H9 (cell line): Measurements from ENCODE around the gene CREB1. TPM values are rescaled to one million over a fixed set of nuclear protein-coding genes. Genes with fewer than 3 reads are reported as not detected.

Experiments used
- DNase-seq: peaks from one replicate; pipeline ENCODE4 v3.0.0-alpha.2; 2017
- H2AFZ ChIP-seq: one replicate; pipeline ENCODE4 v1.6.1; 2013; ENCODE audit warnings: mild to moderate bottlenecking, low read length, control low read depth, moderate library complexity
- H2AK5ac ChIP-seq: 2 replicates; pipeline ENCODE4 v1.6.1; 2013; ENCODE audit warnings: low read length, control low read depth, mixed read lengths; ENCODE audit not compliant: insufficient read length
- H2BK120ac ChIP-seq: one replicate; pipeline ENCODE4 v1.6.1; 2013; ENCODE audit warnings: low read depth, mild to moderate bottlenecking, low read length, control low read depth, inconsistent platforms; ENCODE audit not compliant: poor library complexity, severe bottlenecking
- H2BK12ac ChIP-seq: 2 replicates; pipeline ENCODE4 v1.6.1; 2013; ENCODE audit warnings: low read length, control low read depth, mixed read lengths, low read depth; ENCODE audit not compliant: insufficient read length
- H2BK15ac ChIP-seq: 2 replicates; pipeline ENCODE4 v1.6.1; 2013; ENCODE audit warnings: low read depth, low read length, control low read depth
- H2BK20ac ChIP-seq: one replicate; pipeline ENCODE4 v1.6.1; 2013; ENCODE audit warnings: low read depth, mild to moderate bottlenecking, low read length, control low read depth, inconsistent platforms; ENCODE audit not compliant: poor library complexity, severe bottlenecking
- H2BK5ac ChIP-seq: 2 replicates; pipeline ENCODE4 v1.6.1; 2013; ENCODE audit warnings: low read length, control low read depth, mixed read lengths; ENCODE audit not compliant: insufficient read length
- H3K14ac ChIP-seq: 2 replicates; pipeline ENCODE4 v1.6.1; 2013; ENCODE audit warnings: low read length, control low read depth; ENCODE audit not compliant: insufficient read depth
- H3K18ac ChIP-seq: 2 replicates; pipeline ENCODE4 v1.6.1; 2013; ENCODE audit warnings: low read depth, mild to moderate bottlenecking, mixed read lengths, low read length, control low read depth; ENCODE audit not compliant: insufficient read length
- H3K23ac ChIP-seq: 2 replicates; pipeline ENCODE4 v1.6.1; 2013; ENCODE audit warnings: low read length, control low read depth, mixed read lengths, low read depth; ENCODE audit not compliant: insufficient read length
- H3K23me2 ChIP-seq: 2 replicates; pipeline ENCODE4 v1.6.1; 2013; ENCODE audit warnings: low read depth, mild to moderate bottlenecking, mixed read lengths, low read length, control low read depth; ENCODE audit not compliant: insufficient read length, poor library complexity, severe bottlenecking
- H3K27ac ChIP-seq: 2 replicates; pipeline ENCODE4 v1.5.1; 2013; ENCODE audit warnings: low read length, control low read depth, mixed read lengths, low read depth; ENCODE audit not compliant: insufficient read length
- H3K27me3 ChIP-seq: 2 replicates; pipeline ENCODE4 v1.6.1; 2013; ENCODE audit warnings: low read length, control low read depth, inconsistent platforms; ENCODE audit not compliant: insufficient read depth
- H3K4ac ChIP-seq: 2 replicates; pipeline ENCODE4 v1.6.1; 2013; ENCODE audit warnings: low read depth, mild to moderate bottlenecking, control low read depth, inconsistent platforms, low read length, moderate library complexity
- H3K4me1 ChIP-seq: 2 replicates; pipeline ENCODE4 v1.6.1; 2013; ENCODE audit warnings: low read length, control low read depth, inconsistent platforms; ENCODE audit not compliant: insufficient read depth
- H3K4me2 ChIP-seq: 2 replicates; pipeline ENCODE4 v1.6.1; 2013; ENCODE audit warnings: low read length, control low read depth, mixed read lengths; ENCODE audit not compliant: insufficient read length, insufficient read depth
- H3K56ac ChIP-seq: 2 replicates; pipeline ENCODE4 v1.6.1; 2013; ENCODE audit warnings: low read depth, mild to moderate bottlenecking, mixed read lengths, low read length, control low read depth; ENCODE audit not compliant: insufficient read length
- H3K79me1 ChIP-seq: 2 replicates; pipeline ENCODE4 v1.6.1; 2013; ENCODE audit warnings: low read depth, mild to moderate bottlenecking, moderate library complexity, low read length, control low read depth, inconsistent platforms; ENCODE audit not compliant: insufficient read depth, poor library complexity, severe bottlenecking
- H3K79me2 ChIP-seq: 2 replicates; pipeline ENCODE4 v1.6.1; 2013; ENCODE audit warnings: low read length, control low read depth, inconsistent platforms; ENCODE audit not compliant: insufficient read depth
- H3K9ac ChIP-seq: 2 replicates; pipeline ENCODE4 v1.6.1; 2013; ENCODE audit warnings: low read length, control low read depth, mixed read lengths; ENCODE audit not compliant: insufficient read length; ENCODE audit errors: extremely low read depth
- H3K9me3 ChIP-seq: one replicate; pipeline ENCODE4 v1.6.1; 2013; ENCODE audit warnings: low read depth, low read length, inconsistent platforms; ENCODE audit not compliant: control insufficient read depth
- H3T11ph ChIP-seq: one replicate; pipeline ENCODE4 v1.6.1; 2013; ENCODE audit warnings: mild to moderate bottlenecking, low read length, control low read depth, inconsistent platforms
- H4K20me1 ChIP-seq: one replicate; pipeline ENCODE4 v1.6.1; 2013; ENCODE audit not compliant: control insufficient read depth, insufficient read length, insufficient read depth
- H4K5ac ChIP-seq: 2 replicates; pipeline ENCODE4 v1.6.1; 2013; ENCODE audit warnings: low read depth, mild to moderate bottlenecking, mixed read lengths, low read length, control low read depth; ENCODE audit not compliant: insufficient read length
- H4K8ac ChIP-seq: replicated peaks from 2 replicates; pipeline ENCODE4 v1.6.1; 2013; ENCODE audit warnings: low read length, control low read depth, mixed read lengths, low read depth; ENCODE audit not compliant: insufficient read length
- H4K91ac ChIP-seq: 2 replicates; pipeline ENCODE4 v1.6.1; 2013; ENCODE audit warnings: low read depth, mild to moderate bottlenecking, moderate library complexity, mixed read lengths, low read length, control low read depth; ENCODE audit not compliant: insufficient read length
- H3K27ac Mint-ChIP-seq, 3 experiments: 2 replicates in 2 of 3; 3 replicates in 1 of 3; pipeline ENCODE4 v1.8.0; 2020 to 2021; ENCODE audit warnings: mixed read lengths in 3 of 3, mild to moderate bottlenecking in 1 of 3, moderate library complexity in 1 of 3
- H3K27me3 Mint-ChIP-seq: 2 replicates; pipeline ENCODE4 v1.8.0; 2021; ENCODE audit warnings: low read depth, mild to moderate bottlenecking, moderate library complexity, mixed read lengths
- H3K36me3 Mint-ChIP-seq, 3 experiments: 2 replicates in 2 of 3; 3 replicates in 1 of 3; pipeline ENCODE4 v1.8.0; 2020 to 2021; ENCODE audit warnings: low read depth in 3 of 3, mixed read lengths in 3 of 3; ENCODE audit not compliant: insufficient read depth in 1 of 3
- H3K4me1 Mint-ChIP-seq, 2 experiments: 2 replicates each; pipeline ENCODE4 v1.8.0; 2020; ENCODE audit warnings: mixed read lengths in 2 of 2
- H3K4me3 Mint-ChIP-seq, 2 experiments: 2 replicates in 1 of 2; 3 replicates in 1 of 2; pipeline ENCODE4 v1.8.0; 2020 to 2021; ENCODE audit warnings: mild to moderate bottlenecking in 2 of 2, mixed read lengths in 2 of 2, moderate library complexity in 1 of 2
- H3K9me3 Mint-ChIP-seq, 2 experiments: 2 replicates in 1 of 2; 3 replicates in 1 of 2; pipeline ENCODE4 v1.8.0; 2020; ENCODE audit warnings: mild to moderate bottlenecking in 2 of 2, mixed read lengths in 2 of 2, moderate library complexity in 1 of 2
- WGBS: extraction: QIAGEN DNeasy Blood & Tissue Kit; methylation state at CpG from one replicate; pipeline ENCODE4 v1.1.7; 2013; ENCODE audit warnings: missing lambda C conversion rate, low lambda C conversion rate, mixed read lengths; ENCODE audit not compliant: insufficient read length; ENCODE audit errors: extremely low coverage; 5-methylcytosine and 5-hydroxymethylcytosine counted together
- total RNA-seq: library from RNA; stranded (reverse); gene quantifications from 2 replicates; pipeline ENCODE4 v1.2.1, GENCODE V29; 2021
- TF ChIP-seq, protein P1 (sequence below): fragments of 200-600 bp; sonication (generic); conservative IDR thresholded peaks from 3 replicates; pipeline ENCODE4 v1.8.0; 2021; ENCODE audit warnings: antibody characterized with exemption, mild to moderate bottlenecking

CREB1 gene
- total RNA-seq, 1 experiment from 2014 or later: 103 TPM

GRCh38 chr2:207498427-207498826 is 31.3 kb upstream of the CREB1 start:
- H3K79me1 ChIP-seq: no peaks in the 10 kb centered on the region
- no peak overlapping the region for H2BK5ac ChIP-seq
- H2BK15ac ChIP-seq: no peak overlapping the region
- H3K18ac ChIP-seq: no peak overlapping the region
- no peaks in the 10 kb centered on the region; the same call in 1 of the 2 replicates for H3K4me1 ChIP-seq
- DNase-seq: no peak
- no peaks in the 10 kb centered on the region for H4K20me1 ChIP-seq
- H2BK20ac ChIP-seq: no peak overlapping the region
- H3K23ac ChIP-seq: no peak overlapping the region
- no peak overlapping the region for H3K9ac ChIP-seq
- no peak overlapping the region for H4K5ac ChIP-seq
- no peaks in the 10 kb centered on the region for H3K9me3 ChIP-seq
- Mint-ChIP-seq H3K4me3 (no peak overlapping the region), H3K9me3 (no peaks in the 10 kb centered on the region), H3K27ac (no peak overlapping the region), H3K4me1 (peaks cover 11 to 16% of the 10 kb centered on the region in 2 experiments), H3K36me3 (no peaks in the 10 kb centered on the region), H3K27me3 (no peaks in the 10 kb centered on the region)
- H3K14ac ChIP-seq: no peak overlapping the region
- H3K23me2 ChIP-seq: no peaks in the 10 kb centered on the region
- H2AK5ac ChIP-seq: no peak overlapping the region
- H4K91ac ChIP-seq: no peak overlapping the region
- H3K56ac ChIP-seq: no peak overlapping the region
- no peak overlapping the region for H4K8ac ChIP-seq
- no peak overlapping the region for H3K27ac ChIP-seq
- H3K27me3 ChIP-seq: no peaks in the 10 kb centered on the region
- H2AFZ ChIP-seq: no peak overlapping the region
- H3K79me2 ChIP-seq: no peaks in the 10 kb centered on the region
- TF ChIP-seq, protein P1, sequence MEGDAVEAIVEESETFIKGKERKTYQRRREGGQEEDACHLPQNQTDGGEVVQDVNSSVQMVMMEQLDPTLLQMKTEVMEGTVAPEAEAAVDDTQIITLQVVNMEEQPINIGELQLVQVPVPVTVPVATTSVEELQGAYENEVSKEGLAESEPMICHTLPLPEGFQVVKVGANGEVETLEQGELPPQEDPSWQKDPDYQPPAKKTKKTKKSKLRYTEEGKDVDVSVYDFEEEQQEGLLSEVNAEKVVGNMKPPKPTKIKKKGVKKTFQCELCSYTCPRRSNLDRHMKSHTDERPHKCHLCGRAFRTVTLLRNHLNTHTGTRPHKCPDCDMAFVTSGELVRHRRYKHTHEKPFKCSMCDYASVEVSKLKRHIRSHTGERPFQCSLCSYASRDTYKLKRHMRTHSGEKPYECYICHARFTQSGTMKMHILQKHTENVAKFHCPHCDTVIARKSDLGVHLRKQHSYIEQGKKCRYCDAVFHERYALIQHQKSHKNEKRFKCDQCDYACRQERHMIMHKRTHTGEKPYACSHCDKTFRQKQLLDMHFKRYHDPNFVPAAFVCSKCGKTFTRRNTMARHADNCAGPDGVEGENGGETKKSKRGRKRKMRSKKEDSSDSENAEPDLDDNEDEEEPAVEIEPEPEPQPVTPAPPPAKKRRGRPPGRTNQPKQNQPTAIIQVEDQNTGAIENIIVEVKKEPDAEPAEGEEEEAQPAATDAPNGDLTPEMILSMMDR: peak; percentile 27; the same call in 2 of the 3 replicates
- H3K4ac ChIP-seq: no peak overlapping the region
- WGBS: no CpG with 5 or more reads among the region's 4 CpGs
- no peak overlapping the region for H3K4me2 ChIP-seq
- no peak overlapping the region for H2BK12ac ChIP-seq
- H2BK120ac ChIP-seq: no peak overlapping the region
- no peak overlapping the region for H3T11ph ChIP-seq
